Stimulated activated CD4-positive, alpha-beta T cell treated with anti-CD3 and anti-CD28 coated beads, Interleukin-15, amount 100 ng/mL, for 48 hours (primary cell): ENCODE results near the gene SGPP2.
A peak's percentile ranks its signal among the peaks of the same experiment; 100 is the strongest.

ENCODE experiments used
- DNase-seq, 2 donors: peaks; one replicate each; pipeline ENCODE4 v3.0.0-alpha.2; 2020; ENCODE audit warnings: low read depth in 2 of 2

The SGPP2 gene

GRCh38 chr2:222523783-222524544 lies 99.6 kb downstream of the SGPP2 start:
- no peak for DNase-seq

- DNase-seq = no peak
These were observed 101.5 kb downstream of the SGPP2 start for GRCh38 chr2:222525811-222526210.

- no peak for DNase-seq
These were observed 102.3 kb downstream of the SGPP2 start for GRCh38 chr2:222526480-222527277.

- no peak for DNase-seq
These were observed 108.0 kb downstream of the SGPP2 start for GRCh38 chr2:222532315-222532714.

GRCh38 chr2:222535477-222535876 lies 111.1 kb downstream of the SGPP2 start:
- DNase-seq = no peak

GRCh38 chr2:222538535-222538934 lies 114.2 kb downstream of the SGPP2 start:
- no peak for DNase-seq

- no peak for DNase-seq
These were observed 120.3 kb downstream of the SGPP2 start for GRCh38 chr2:222544661-222545060.

GRCh38 chr2:222545823-222546795 lies 121.8 kb downstream of the SGPP2 start:
- no peak for DNase-seq

- DNase-seq = no peak
These were observed 122.7 kb downstream of the SGPP2 start for GRCh38 chr2:222547083-222547482.

- no peak for DNase-seq
These were observed 124.6 kb downstream of the SGPP2 start for GRCh38 chr2:222548992-222549391.

- no peak for DNase-seq
These were observed 130.2 kb downstream of the SGPP2 start for GRCh38 chr2:222554517-222554916.

- DNase-seq = no peak
These were observed 136.8 kb downstream of the SGPP2 start for GRCh38 chr2:222561151-222561550.

GRCh38 chr2:222561817-222562645 lies 137.7 kb downstream of the SGPP2 start:
- DNase-seq = peak in 1 of 2 donors; percentile 13

- DNase-seq = no peak
These were observed 138.9 kb downstream of the SGPP2 start for GRCh38 chr2:222563106-222563718.

- DNase-seq = no peak
These were observed 139.6 kb downstream of the SGPP2 start for GRCh38 chr2:222563936-222564335.

- no peak for DNase-seq
These were observed 141.9 kb downstream of the SGPP2 start for GRCh38 chr2:222566229-222566628.

GRCh38 chr2:222568865-222569264 lies 144.5 kb downstream of the SGPP2 start:
- no peak for DNase-seq

GRCh38 chr2:222569826-222570225 lies 145.5 kb downstream of the SGPP2 start:
- no peak for DNase-seq

- no peak for DNase-seq
These were observed 147.9 kb downstream of the SGPP2 start for GRCh38 chr2:222572264-222572721.

- no peak for DNase-seq
These were observed 148.4 kb downstream of the SGPP2 start for GRCh38 chr2:222572751-222573174.
